MM.1S (cell line): ENCODE results near the gene CAB39.

ENCODE experiments used
- CTCF ChIP-seq: fragments of 300-600 bp; sonication (generic); IDR thresholded peaks from 2 replicates; pipeline ENCODE4 v1.5.1; 2016; ENCODE audit warnings: antibody characterized with exemption, low read length, mixed read lengths
- EZH2 ChIP-seq: fragments of 300-600 bp; sonication (generic); optimal IDR thresholded peaks from 2 replicates; pipeline ENCODE3; 2017; ENCODE audit warnings: low read depth, mild to moderate bottlenecking, antibody characterized with exemption, low read length, mixed read lengths
- EZH2phosphoT487 ChIP-seq: fragments of 300-600 bp; sonication (generic); IDR thresholded peaks from 2 replicates; pipeline ENCODE4 v1.6.1; 2018; ENCODE audit warnings: antibody characterized with exemption, low read length

- TF ChIP-seq CTCF (no peak), EZH2 (no peak), EZH2phosphoT487 (no peak)
Observed at GRCh38 chr2:230717600-230717999, 5.0 kb downstream of the CAB39 start.
